ENCODE measurements around the gene GPR15LG. TPM values are rescaled to one million over a fixed set of nuclear protein-coding genes. Genes with fewer than 3 reads are reported as not detected.

Gene GPR15LG
- total RNA-seq, 2 donors from 2014 or later = not detected

GRCh38 chr10:84200537-84201243 is 27.1 kb downstream of the GPR15LG start:
- no peak for DNase-seq
- intact Hi-C loops (cut with DNase I) = no loop called here
- TF ChIP-seq POLR2A (IDR thresholded peaks at IDR 0.05) = no peak
- TF ChIP-seq CTCF (IDR thresholded peaks at IDR 0.05) = no peak
- H3K27me3 ChIP-seq = peaks cover 0 to 6% of the 10 kb centered on the region in 2 donors
- H3K9me3 ChIP-seq = no peaks in the 10 kb centered on the region
- no peak overlapping the region for H3K4me3 ChIP-seq
- no peaks in the 10 kb centered on the region for H3K4me1 ChIP-seq
- ATAC-seq = no peak
- WGBS, 2 donors = 34 to 52% methylated on average over 8 to 11 of the region's 11 CpGs
- H3K36me3 ChIP-seq (replicated peaks in 1 of 2; ENCODE audit: insufficient read depth in 1 of 2, low read depth in 2 of 2) = no peaks in the 10 kb centered on the region
- no peak overlapping the region for H3K27ac ChIP-seq

GRCh38 chr10:84201244-84201606 is 27.6 kb downstream of the GPR15LG start:
- H3K36me3 ChIP-seq (replicated peaks in 1 of 2; ENCODE audit: insufficient read depth in 1 of 2, low read depth in 2 of 2) = no peaks in the 10 kb centered on the region
- H3K27ac ChIP-seq = no peak overlapping the region
- ATAC-seq = no peak
- H3K9me3 ChIP-seq = no peaks in the 10 kb centered on the region
- H3K27me3 ChIP-seq = peaks cover 0 to 1% of the 10 kb centered on the region in 2 donors
- no peak overlapping the region for H3K4me3 ChIP-seq
- intact Hi-C loops (cut with DNase I) = no loop called here
- no peak for DNase-seq
- TF ChIP-seq POLR2A (IDR thresholded peaks at IDR 0.05) = no peak
- TF ChIP-seq CTCF (IDR thresholded peaks at IDR 0.05) = no peak
- WGBS, 2 donors = 39 to 43% methylated on average over 6 of the region's 6 CpGs
- H3K4me1 ChIP-seq = no peaks in the 10 kb centered on the region

- Histone ChIP-seq H3K36me3 (replicated peaks in 1 of 2; ENCODE audit: insufficient read depth in 1 of 2, low read depth in 2 of 2) (no peaks in the 10 kb centered on the region), H3K27ac (no peak overlapping the region), H3K9me3 (no peaks in the 10 kb centered on the region), H3K4me3 (no peak overlapping the region), H3K4me1 (no peaks in the 10 kb centered on the region), H3K27me3 (no peaks in the 10 kb centered on the region)
- DNase-seq (no peak), ATAC-seq (no peak)
- 79 to 85% methylated on average over 11 of the region's 11 CpGs for WGBS, 2 donors
- TF ChIP-seq CTCF (IDR thresholded peaks at IDR 0.05) (no peak), POLR2A (IDR thresholded peaks at IDR 0.05) (no peak)
- intact Hi-C loops (cut with DNase I) = no loop called here
These were observed 28.1 kb downstream of the GPR15LG start for GRCh38 chr10:84201682-84202081.

GRCh38 chr10:84202349-84202748 is 28.7 kb downstream of the GPR15LG start:
- Histone ChIP-seq H3K4me1 (no peaks in the 10 kb centered on the region), H3K9me3 (no peaks in the 10 kb centered on the region), H3K27ac (no peak overlapping the region), H3K27me3 (no peaks in the 10 kb centered on the region), H3K36me3 (replicated peaks in 1 of 2; ENCODE audit: insufficient read depth in 1 of 2, low read depth in 2 of 2) (no peaks in the 10 kb centered on the region), H3K4me3 (no peak overlapping the region)
- WGBS, 2 donors = 76 to 100% methylated on average over 4 to 5 of the region's 5 CpGs
- TF ChIP-seq CTCF (IDR thresholded peaks at IDR 0.05) (no peak), POLR2A (IDR thresholded peaks at IDR 0.05) (no peak)
- no peak for DNase-seq
- no peak for ATAC-seq
- intact Hi-C loops (cut with DNase I) = no loop called here

- no peak for TF ChIP-seq CTCF (IDR thresholded peaks at IDR 0.05)
- TF ChIP-seq POLR2A (IDR thresholded peaks at IDR 0.05) = no peak
- Histone ChIP-seq H3K4me1 (no peaks in the 10 kb centered on the region), H3K27ac (no peak overlapping the region), H3K36me3 (replicated peaks in 1 of 2; ENCODE audit: insufficient read depth in 1 of 2, low read depth in 2 of 2) (no peaks in the 10 kb centered on the region), H3K9me3 (no peaks in the 10 kb centered on the region), H3K27me3 (no peaks in the 10 kb centered on the region), H3K4me3 (no peak overlapping the region)
- intact Hi-C loops (cut with DNase I) = no loop called here
- DNase-seq (no peak), ATAC-seq (no peak)
- WGBS, 2 donors = 83% methylated on average over 1 to 4 of the region's 4 CpGs
These were observed 30.5 kb downstream of the GPR15LG start for GRCh38 chr10:84204122-84204521.

Data from body of pancreas (tissue), 4 donors.